Measurements from ENCODE around the gene ENO2. TPM values are rescaled to one million over a fixed set of nuclear protein-coding genes. Genes with fewer than 3 reads are reported as not detected.

ENO2 gene
- total RNA-seq, 5 donors from 2014 or later (not counting 1 experiment from before 2014, with no cell fraction given): 87.2 to 176 (median 148) TPM

DNA sequence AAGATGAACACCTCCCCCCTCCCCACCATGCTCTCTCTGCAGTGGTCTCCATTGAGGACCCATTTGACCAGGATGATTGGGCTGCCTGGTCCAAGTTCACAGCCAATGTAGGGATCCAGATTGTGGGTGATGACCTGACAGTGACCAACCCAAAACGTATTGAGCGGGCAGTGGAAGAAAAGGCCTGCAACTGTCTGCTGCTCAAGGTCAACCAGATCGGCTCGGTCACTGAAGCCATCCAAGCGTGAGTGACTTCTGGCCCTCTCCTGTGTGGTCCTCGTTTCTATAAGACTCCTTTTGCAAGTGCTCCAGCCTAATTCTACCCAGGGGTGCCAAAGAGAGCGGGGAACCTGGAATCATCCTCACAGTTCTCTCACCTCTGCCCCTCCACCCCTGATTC is 7.2 kb downstream of the ENO2 start:
- H3K27ac Mint-ChIP-seq: no peak overlapping the region
- no peak overlapping the region for H3K4me3 ChIP-seq (ENCODE audit: control insufficient read depth in 1 of 2, extremely low read depth in 1 of 2, low read length in 1 of 2)
- H3K27ac ChIP-seq (ENCODE audit: low read length): no peak overlapping the region
- peaks cover 17 to 36% (median 27%) of the 10 kb centered on the region in 3 donors for H3K4me1 Mint-ChIP-seq
- H3K36me3 ChIP-seq (ENCODE audit: control insufficient read depth in 2 of 2, extremely low read depth in 1 of 2, insufficient read depth in 1 of 2, low read length in 1 of 2): peaks cover 0 to 28% of the 10 kb centered on the region in 2 donors
- POLR2A ChIA-PET: no interaction called here
- no peaks in the 10 kb centered on the region for H3K9me3 ChIP-seq
- no peaks in the 10 kb centered on the region for H3K27me3 Mint-ChIP-seq
- no peak overlapping the region for H3K4me3 Mint-ChIP-seq
- H3K4me1 ChIP-seq (ENCODE audit: control insufficient read depth in 1 of 2, extremely low read depth in 1 of 2, insufficient read depth in 2 of 2, low read length in 2 of 2): peaks cover 0 to 10% of the 10 kb centered on the region in 2 experiments
- ATAC-seq (replicated peaks in 1 of 4) (no peak), DNase-seq (no peak)
- CTCF ChIA-PET: interaction anchor here (0.6 to 1.4 kb wide), 4 partner anchors 26 to 187 kb away, joined by 3 to 7 read pairs (median 3); no protein-coding TSS in a partner anchor
- 83% methylated on average over 6 of the region's 7 CpGs for WGBS (ENCODE audit: insufficient coverage)
- H3K36me3 Mint-ChIP-seq: peaks cover 29% of the 10 kb centered on the region
- no peaks in the 10 kb centered on the region for H3K9me3 Mint-ChIP-seq
- no peaks in the 10 kb centered on the region for H3K27me3 ChIP-seq (replicated peaks in 1 of 2; ENCODE audit: control insufficient read depth in 2 of 2, extremely low read depth in 1 of 2, insufficient read depth in 2 of 2, low read length in 1 of 2)

DNA sequence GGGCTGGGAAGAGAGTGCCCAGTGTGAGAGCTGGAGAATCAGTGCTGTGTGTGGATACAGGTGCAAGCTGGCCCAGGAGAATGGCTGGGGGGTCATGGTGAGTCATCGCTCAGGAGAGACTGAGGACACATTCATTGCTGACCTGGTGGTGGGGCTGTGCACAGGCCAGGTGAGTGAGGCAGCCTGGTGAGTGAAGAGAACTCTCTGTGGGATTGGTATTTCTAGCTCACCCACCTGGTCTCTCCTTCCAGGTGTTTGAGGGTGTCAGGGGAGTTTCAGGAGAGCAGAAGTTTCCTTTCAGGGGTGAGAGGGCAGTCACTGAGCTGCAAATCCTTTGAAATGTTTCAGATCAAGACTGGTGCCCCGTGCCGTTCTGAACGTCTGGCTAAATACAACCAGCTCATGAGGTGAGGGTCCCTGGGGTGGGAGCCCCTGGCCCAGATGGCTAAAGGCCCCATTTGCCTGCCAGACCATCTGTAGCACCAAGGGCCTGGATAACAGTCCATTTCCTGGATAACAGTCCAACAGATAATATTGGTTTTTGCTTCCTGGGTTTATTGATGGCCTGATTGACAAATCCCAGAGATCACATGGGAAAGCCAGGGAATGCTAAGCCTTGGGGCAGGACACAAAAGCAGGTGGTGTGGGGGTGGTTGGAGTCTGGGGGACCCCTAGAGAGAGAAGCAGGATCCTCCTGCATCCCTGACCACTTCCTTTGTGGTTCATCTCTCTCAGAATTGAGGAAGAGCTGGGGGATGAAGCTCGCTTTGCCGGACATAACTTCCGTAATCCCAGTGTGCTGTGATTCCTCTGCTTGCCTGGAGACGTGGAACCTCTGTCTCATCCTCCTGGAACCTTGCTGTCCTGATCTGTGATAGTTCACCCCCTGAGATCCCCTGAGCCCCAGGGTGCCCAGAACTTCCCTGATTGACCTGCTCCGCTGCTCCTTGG is 7.9 kb downstream of the ENO2 start:
- POLR2A ChIA-PET: no interaction called here
- no peaks in the 10 kb centered on the region for H3K9me3 Mint-ChIP-seq
- no peak overlapping the region for H3K27ac ChIP-seq (ENCODE audit: low read length)

DNA sequence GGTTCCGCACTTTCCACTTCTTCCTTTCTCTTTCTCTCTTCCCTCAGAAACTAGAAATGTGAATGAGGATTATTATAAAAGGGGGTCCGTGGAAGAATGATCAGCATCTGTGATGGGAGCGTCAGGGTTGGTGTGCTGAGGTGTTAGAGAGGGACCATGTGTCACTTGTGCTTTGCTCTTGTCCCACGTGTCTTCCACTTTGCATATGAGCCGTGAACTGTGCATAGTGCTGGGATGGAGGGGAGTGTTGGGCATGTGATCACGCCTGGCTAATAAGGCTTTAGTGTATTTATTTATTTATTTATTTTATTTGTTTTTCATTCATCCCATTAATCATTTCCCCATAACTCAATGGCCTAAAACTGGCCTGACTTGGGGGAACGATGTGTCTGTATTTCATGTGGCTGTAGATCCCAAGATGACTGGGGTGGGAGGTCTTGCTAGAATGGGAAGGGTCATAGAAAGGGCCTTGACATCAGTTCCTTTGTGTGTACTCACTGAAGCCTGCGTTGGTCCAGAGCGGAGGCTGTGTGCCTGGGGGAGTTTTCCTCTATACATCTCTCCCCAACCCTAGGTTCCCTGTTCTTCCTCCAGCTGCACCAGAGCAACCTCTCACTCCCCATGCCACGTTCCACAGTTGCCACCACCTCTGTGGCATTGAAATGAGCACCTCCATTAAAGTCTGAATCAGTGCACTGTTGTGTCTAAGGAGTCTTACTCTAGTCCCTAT is 8.8 kb downstream of the ENO2 start:
- Mint-ChIP-seq H3K27ac (no peak overlapping the region), H3K36me3 (peaks cover 18% of the 10 kb centered on the region), H3K4me1 (peaks cover 18 to 39% (median 36%) of the 10 kb centered on the region in 3 donors), H3K27me3 (no peaks in the 10 kb centered on the region), H3K4me3 (no peak overlapping the region), H3K9me3 (no peaks in the 10 kb centered on the region)
- WGBS (ENCODE audit: insufficient coverage): 70% methylated on average over 2 of the region's 10 CpGs
- no peak overlapping the region for H3K27ac ChIP-seq (ENCODE audit: low read length)
- H3K36me3 ChIP-seq (ENCODE audit: control insufficient read depth in 2 of 2, extremely low read depth in 1 of 2, insufficient read depth in 1 of 2, low read length in 1 of 2): peaks cover 0 to 22% of the 10 kb centered on the region in 2 donors
- no peak overlapping the region for H3K4me3 ChIP-seq (ENCODE audit: control insufficient read depth in 1 of 2, extremely low read depth in 1 of 2, low read length in 1 of 2)
- H3K4me1 ChIP-seq (ENCODE audit: control insufficient read depth in 1 of 2, extremely low read depth in 1 of 2, insufficient read depth in 2 of 2, low read length in 2 of 2): peaks cover 2 to 18% of the 10 kb centered on the region in 2 experiments
- DNase-seq (no peak), ATAC-seq (replicated peaks in 1 of 4) (no peak)
- ChIA-PET CTCF (interaction anchor here (0.6 to 1.4 kb wide), 6 partner anchors 15 to 186 kb away, joined by 3 to 5 read pairs (median 4); partner anchors contain the start of genes C1RL (in 1 of the 2) and LPCAT3 (in 1 of the 2)), POLR2A (interaction anchor here in 1 of 2 donors (0.6 kb wide), 1 partner anchor 49 kb away, joined by 14 read pairs; no protein-coding TSS in a partner anchor)
- no peaks in the 10 kb centered on the region for H3K9me3 ChIP-seq
- no peaks in the 10 kb centered on the region for H3K27me3 ChIP-seq (replicated peaks in 1 of 2; ENCODE audit: control insufficient read depth in 2 of 2, extremely low read depth in 1 of 2, insufficient read depth in 2 of 2, low read length in 1 of 2)

More for the DNA sequence above, 7.9 kb downstream of the ENO2 start:
- Mint-ChIP-seq H3K4me3 (no peak overlapping the region), H3K36me3 (peaks cover 23% of the 10 kb centered on the region), H3K4me1 (peaks cover 18 to 38% (median 34%) of the 10 kb centered on the region in 3 donors), H3K27ac (no peak overlapping the region), H3K27me3 (no peaks in the 10 kb centered on the region)
- ATAC-seq (replicated peaks in 1 of 4) (no peak), DNase-seq (no peak)
- CTCF ChIA-PET: interaction anchor here (0.6 to 1.4 kb wide), 4 partner anchors 25 to 187 kb away, joined by 3 to 7 read pairs (median 4); partner anchors contain the start of gene C1RL (in 1 of the 2)
- Histone ChIP-seq H3K27me3 (replicated peaks in 1 of 2; ENCODE audit: control insufficient read depth in 2 of 2, extremely low read depth in 1 of 2, insufficient read depth in 2 of 2, low read length in 1 of 2) (no peaks in the 10 kb centered on the region), H3K36me3 (ENCODE audit: control insufficient read depth in 2 of 2, extremely low read depth in 1 of 2, insufficient read depth in 1 of 2, low read length in 1 of 2) (peaks cover 0 to 22% of the 10 kb centered on the region in 2 donors), H3K4me1 (ENCODE audit: control insufficient read depth in 1 of 2, extremely low read depth in 1 of 2, insufficient read depth in 2 of 2, low read length in 2 of 2) (peaks cover 2 to 17% of the 10 kb centered on the region in 2 experiments), H3K4me3 (ENCODE audit: control insufficient read depth in 1 of 2, extremely low read depth in 1 of 2, low read length in 1 of 2) (no peak overlapping the region), H3K9me3 (no peaks in the 10 kb centered on the region)
- WGBS (ENCODE audit: insufficient coverage): 88% methylated on average over 9 of the region's 9 CpGs

DNA sequence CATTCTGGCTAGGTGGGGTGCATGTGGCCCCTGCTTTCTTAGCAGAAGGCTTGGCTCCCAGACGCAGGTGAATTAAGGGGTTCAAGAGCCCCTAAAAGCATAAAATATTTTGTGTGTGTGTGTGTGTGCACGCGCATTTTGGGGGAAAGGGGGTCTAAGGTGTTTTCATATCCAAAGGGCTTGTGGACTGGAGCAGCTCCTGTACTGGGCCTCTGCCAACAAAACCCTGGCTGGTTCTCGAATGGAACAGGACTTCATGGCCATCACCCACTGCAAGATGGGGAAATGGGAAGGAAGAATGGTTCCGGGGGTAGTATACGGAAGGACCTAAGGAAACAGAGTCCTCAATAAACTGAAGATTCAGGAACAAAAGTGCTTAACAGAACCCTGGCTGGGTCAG is 9.5 kb downstream of the ENO2 start:
- Mint-ChIP-seq H3K36me3 (peaks cover 18% of the 10 kb centered on the region), H3K9me3 (no peaks in the 10 kb centered on the region), H3K4me1 (peaks cover 22 to 43% (median 41%) of the 10 kb centered on the region in 3 donors), H3K27me3 (no peaks in the 10 kb centered on the region), H3K27ac (peak overlapping the region; percentile 78 to 89), H3K4me3 (no peak overlapping the region)
- peaks cover 5 to 24% of the 10 kb centered on the region in 2 experiments for H3K4me1 ChIP-seq (ENCODE audit: control insufficient read depth in 1 of 2, extremely low read depth in 1 of 2, insufficient read depth in 2 of 2, low read length in 2 of 2)
- ATAC-seq (replicated peaks in 1 of 4) (no peak), DNase-seq (no peak)
- ChIA-PET POLR2A (interaction anchor here (0.5 to 0.6 kb wide), 3 partner anchors 12 to 201 kb away, joined by 3 to 17 read pairs (median 14); no protein-coding TSS in a partner anchor), CTCF (interaction anchor here (0.6 to 2.4 kb wide), 16 partner anchors 11 to 296 kb away, joined by 3 to 14 read pairs (median 3); partner anchors contain the start of genes C12orf57 (in 1 of the 2), LPCAT3 (in 1 of the 2), LRRC23 (in 1 of the 2) and RNU7-1 (in 1 of the 2))
- no peaks in the 10 kb centered on the region for H3K27me3 ChIP-seq (replicated peaks in 1 of 2; ENCODE audit: control insufficient read depth in 2 of 2, extremely low read depth in 1 of 2, insufficient read depth in 2 of 2, low read length in 1 of 2)
- H3K4me3 ChIP-seq (ENCODE audit: control insufficient read depth in 1 of 2, extremely low read depth in 1 of 2, low read length in 1 of 2): no peak overlapping the region
- H3K27ac ChIP-seq (ENCODE audit: low read length): peak overlapping the region; percentile 74
- 82% methylated on average over 4 of the region's 6 CpGs for WGBS (ENCODE audit: insufficient coverage)
- H3K9me3 ChIP-seq: no peaks in the 10 kb centered on the region
- peaks cover 0 to 21% of the 10 kb centered on the region in 2 donors for H3K36me3 ChIP-seq (ENCODE audit: control insufficient read depth in 2 of 2, extremely low read depth in 1 of 2, insufficient read depth in 1 of 2, low read length in 1 of 2)

DNA sequence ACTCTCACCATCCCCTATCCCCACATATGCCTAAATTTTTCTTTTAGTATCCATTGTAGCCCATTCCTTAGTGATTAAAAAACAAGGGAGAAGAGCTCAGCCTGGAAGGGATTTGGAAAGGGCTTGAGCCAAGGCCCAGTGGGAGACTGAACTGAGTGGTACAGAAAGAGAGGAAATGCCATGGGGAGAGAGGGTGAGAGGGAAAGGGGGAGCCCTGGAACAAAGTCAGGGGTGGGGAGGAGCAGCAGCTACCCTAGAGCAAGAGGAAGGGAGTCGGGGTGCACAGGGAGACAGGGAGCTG is 10.8 kb downstream of the ENO2 start:
- H3K27ac ChIP-seq (ENCODE audit: low read length): no peak overlapping the region
- H3K9me3 Mint-ChIP-seq: no peaks in the 10 kb centered on the region

More for the DNA sequence above, 10.8 kb downstream of the ENO2 start:
- ChIA-PET CTCF (interaction anchor here (0.5 to 2.4 kb wide), 17 partner anchors 9 to 540 kb away, joined by 3 to 14 read pairs (median 3); partner anchors contain the start of gene LPCAT3 (in 1 of the 2)), POLR2A (interaction anchor here in 1 of 2 donors (0.6 to 0.7 kb wide), 2 partner anchors 20 to 168 kb away, joined by 3 to 4 read pairs; no protein-coding TSS in a partner anchor)
- H3K4me3 ChIP-seq (ENCODE audit: control insufficient read depth in 1 of 2, extremely low read depth in 1 of 2, low read length in 1 of 2): no peak overlapping the region
- peaks cover 0 to 13% of the 10 kb centered on the region in 2 donors for H3K36me3 ChIP-seq (ENCODE audit: control insufficient read depth in 2 of 2, extremely low read depth in 1 of 2, insufficient read depth in 1 of 2, low read length in 1 of 2)
- DNase-seq (no peak), ATAC-seq (replicated peaks in 1 of 4) (no peak)
- H3K27ac Mint-ChIP-seq: peak overlapping the region; percentile 44 to 78
- H3K4me1 Mint-ChIP-seq: peaks cover 33 to 51% (median 44%) of the 10 kb centered on the region in 3 donors
- no peaks in the 10 kb centered on the region for H3K27me3 Mint-ChIP-seq
- H3K27me3 ChIP-seq (replicated peaks in 1 of 2; ENCODE audit: control insufficient read depth in 2 of 2, extremely low read depth in 1 of 2, insufficient read depth in 2 of 2, low read length in 1 of 2): no peaks in the 10 kb centered on the region
- peaks cover 10 to 37% of the 10 kb centered on the region in 2 experiments for H3K4me1 ChIP-seq (ENCODE audit: control insufficient read depth in 1 of 2, extremely low read depth in 1 of 2, insufficient read depth in 2 of 2, low read length in 2 of 2)
- H3K9me3 ChIP-seq: no peaks in the 10 kb centered on the region
- peaks cover 10% of the 10 kb centered on the region for H3K36me3 Mint-ChIP-seq
- 100% methylated on average over 1 of the region's 1 CpG for WGBS (ENCODE audit: insufficient coverage)
- peak overlapping the region; percentile 26 to 61 (median 28) for H3K4me3 Mint-ChIP-seq

Data from T-cell (primary cell).